ENCODE data around the gene MARCHF5.

GRCh38 chr10:92291921-92292845, 1.2 kb downstream of the MARCHF5 start:
- no peak for TF ChIP-seq YY1 (IDR thresholded peaks at IDR 0.05; ENCODE audit: insufficient read depth, insufficient read length)
- no peak for TF ChIP-seq ZNF274 (IDR thresholded peaks at IDR 0.05; ENCODE audit: low read depth, low read length)

Data from NT2/D1 (cell line).